Measurements from ENCODE around the gene OGDH.

OGDH gene

DNA sequence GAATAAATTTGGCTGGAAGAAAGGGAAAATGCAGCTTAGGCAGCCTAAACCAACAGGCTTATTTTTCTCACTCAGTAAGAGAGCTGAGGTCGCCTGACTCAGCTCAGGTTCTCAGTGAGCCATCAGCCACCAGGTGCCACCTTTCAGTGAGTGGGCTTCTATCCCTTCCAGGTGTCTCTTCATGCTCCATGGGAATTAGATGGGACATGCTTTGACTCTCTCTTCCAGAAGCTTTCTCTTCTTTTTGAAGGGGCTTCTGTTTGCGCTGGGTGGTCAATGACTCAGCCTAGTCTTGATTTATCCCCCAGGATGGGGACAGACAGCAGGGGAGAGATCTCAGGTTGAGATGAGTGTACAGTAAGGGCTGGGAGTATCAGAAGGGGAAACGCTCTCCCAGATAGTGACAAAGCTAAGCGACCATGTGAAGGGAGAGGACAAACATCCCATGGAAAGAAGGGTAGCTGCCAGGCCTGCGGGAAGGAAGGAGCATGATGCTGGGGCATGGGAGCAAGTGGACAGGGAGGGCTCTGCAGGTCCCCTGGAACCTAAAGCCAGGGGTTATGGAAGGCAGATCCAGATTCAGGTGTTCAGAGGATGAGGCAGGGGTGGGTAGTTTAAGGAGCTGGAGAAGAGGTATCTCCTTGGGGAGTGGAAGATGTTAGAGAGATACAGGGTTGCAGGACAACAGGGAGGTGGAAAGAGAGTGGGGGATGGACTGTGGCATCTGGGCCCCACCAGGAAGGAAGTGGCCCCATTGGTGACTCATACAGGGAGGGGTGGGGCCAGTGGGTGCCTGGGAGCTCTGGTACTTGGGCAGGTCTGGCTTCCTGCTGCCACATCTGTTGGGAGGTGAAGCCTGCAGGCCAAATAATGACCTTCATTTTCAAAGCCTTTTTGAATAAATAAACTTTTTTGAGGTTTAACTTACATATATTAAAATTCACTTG lies 32.5 kb downstream of the OGDH start:
- DNase-seq = peak; percentile 44 to 96 (median 73)

DNA sequence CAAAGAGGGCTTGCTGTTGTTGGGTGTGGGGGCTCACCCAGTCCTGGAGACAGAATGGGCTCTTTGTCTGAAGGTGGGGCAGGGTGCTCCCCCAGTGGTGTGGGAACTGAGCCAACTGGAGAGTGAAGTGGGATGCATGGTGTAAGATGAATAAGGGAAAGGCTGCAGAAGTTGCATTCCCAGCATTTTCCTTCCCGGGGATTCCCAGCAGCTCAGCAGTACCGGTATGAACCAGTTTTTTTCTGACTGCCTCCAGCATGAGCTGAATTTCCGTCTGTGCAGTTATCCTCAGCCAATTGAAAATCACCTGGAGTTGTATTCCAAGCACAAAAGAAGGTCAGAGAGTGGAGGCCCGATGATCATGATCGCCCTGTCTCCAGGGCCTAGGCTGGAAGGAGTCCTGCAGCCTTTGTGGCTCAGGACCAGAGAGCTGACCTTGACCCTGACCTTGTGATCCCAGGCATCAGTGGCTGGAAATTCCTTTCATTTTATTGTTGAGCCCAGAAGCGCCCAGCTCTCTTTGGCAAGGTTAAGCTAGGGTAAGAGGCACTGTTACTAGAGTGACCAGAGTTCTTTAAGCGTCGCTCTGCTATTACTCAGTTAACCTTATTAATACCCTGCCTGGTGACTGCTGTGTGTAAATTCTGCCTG lies 33.4 kb downstream of the OGDH start:
- DNase-seq = no peak

DNA sequence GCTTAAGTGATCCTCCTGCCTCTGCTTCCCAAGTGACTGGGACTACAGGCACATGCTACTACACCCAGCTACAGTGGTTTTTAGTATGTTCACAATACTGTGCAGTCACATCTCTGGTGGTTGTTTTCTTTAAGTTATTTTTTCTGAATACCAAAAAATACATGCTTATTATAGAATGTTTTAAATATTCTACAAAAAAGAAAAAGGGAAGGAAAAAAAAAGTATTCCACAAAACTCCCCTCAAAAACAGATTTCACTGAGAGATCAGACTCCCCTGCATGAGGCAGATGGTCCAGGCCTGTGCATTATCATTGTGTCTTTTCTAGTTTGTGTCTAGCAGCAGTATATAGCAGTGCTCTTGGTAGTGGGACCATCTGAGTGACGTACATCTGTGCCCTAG lies 36.8 kb downstream of the OGDH start:
- DNase-seq = no peak

DNA sequence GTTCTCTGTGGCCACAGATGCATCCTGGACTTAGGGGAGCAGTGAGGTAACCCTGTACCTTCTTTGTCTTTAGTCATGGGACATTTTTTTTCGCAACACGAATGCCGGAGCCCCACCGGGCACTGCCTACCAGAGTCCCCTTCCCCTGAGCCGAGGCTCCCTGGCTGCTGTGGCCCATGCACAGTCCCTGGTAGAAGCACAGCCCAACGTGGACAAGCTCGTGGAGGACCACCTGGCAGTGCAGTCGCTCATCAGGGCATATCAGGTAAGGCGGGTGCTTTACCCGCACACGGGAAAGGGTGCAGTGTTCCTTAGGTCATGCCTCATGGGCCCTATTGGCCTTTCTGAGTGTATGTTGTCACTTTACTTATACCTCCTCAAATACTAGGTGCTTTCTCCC lies 38.8 kb downstream of the OGDH start:
- no peak for DNase-seq

DNA sequence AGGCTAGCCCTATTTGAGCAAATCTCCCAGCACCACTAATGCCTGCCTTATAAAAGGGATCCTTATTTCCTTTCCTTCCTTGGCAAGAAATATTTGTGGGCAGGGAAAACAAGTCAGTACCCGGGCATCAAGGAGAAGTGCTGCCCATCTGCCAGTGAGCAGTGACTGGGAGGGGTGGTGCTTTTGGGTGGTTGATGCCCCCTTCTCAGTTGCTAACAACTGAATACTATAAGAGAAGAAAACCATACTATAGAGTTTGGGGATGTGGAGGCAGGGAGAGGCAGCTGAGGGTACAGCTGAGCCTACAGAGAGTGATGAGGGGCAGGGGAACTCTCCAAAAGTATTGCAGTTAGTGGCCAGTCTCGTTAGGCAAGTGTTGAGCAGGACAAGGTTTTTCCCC lies 39.3 kb downstream of the OGDH start:
- DNase-seq = no peak

DNA sequence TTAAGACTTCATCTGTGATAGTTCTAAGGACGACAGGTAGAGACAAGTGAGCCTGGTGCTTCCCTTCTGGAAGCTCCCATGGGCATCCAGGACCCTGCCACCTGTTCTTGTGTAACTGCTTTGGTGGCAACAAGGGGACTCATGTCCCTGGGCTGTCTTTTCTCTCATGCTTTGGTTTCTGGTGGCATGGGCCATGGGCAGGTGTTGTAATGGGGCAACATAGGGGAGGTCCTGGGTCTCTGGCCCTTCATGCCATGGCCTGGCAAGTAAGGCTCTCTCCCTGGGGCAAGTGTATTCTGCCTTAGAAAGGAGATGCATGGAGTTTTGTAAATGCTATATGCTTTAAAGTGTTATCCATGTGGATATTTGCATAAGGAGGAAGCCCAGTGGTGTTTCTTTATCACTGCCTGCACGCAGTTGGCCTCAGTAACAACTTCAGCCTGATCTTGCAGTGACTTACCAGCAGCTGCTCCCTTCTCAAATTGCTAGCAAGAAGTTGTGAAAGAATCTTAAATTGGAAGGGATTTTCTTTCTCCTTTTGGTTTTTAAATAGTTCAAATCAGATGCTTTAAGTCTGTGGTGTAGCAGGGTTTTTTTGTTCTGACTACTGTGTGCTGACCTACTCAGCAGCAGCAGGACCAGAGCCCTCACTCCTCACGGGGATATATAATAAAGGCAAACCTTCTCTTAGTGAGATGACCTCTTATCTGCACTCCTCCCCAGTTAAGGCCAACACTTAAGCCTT lies 39.9 kb downstream of the OGDH start:
- DNase-seq = no peak

DNA sequence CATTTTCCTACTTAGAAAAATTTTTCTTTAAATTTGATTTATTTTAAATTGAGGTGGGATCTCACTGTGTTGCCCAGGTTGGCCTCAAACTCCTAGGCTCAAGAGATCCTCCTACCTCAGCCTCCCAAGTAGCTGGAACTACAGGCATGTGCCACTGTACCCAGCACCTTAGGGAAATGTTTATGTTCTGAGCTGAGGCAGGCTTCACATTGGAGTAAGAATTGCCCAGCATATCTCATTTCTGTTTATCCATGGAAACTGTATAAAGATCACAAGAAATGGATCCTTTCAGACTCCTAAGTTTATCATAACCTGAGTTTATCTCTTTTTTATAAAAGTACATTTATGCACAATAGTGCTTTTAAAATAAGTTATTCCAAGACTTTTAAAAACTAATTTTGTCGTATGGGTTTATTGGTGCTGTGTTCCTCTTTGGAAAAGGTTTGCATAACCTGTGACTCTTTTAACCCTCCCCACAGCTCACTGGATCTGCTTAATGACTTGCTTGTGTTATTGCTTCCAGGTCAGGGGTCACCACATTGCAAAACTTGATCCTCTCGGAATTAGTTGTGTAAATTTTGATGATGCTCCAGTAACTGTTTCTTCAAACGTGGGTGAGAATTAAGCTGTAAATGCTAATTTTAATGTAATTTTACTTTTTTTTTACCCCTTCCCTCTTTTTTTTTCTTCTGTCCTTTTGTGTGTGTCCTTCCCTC lies 40.7 kb downstream of the OGDH start:
- DNase-seq = no peak

DNA sequence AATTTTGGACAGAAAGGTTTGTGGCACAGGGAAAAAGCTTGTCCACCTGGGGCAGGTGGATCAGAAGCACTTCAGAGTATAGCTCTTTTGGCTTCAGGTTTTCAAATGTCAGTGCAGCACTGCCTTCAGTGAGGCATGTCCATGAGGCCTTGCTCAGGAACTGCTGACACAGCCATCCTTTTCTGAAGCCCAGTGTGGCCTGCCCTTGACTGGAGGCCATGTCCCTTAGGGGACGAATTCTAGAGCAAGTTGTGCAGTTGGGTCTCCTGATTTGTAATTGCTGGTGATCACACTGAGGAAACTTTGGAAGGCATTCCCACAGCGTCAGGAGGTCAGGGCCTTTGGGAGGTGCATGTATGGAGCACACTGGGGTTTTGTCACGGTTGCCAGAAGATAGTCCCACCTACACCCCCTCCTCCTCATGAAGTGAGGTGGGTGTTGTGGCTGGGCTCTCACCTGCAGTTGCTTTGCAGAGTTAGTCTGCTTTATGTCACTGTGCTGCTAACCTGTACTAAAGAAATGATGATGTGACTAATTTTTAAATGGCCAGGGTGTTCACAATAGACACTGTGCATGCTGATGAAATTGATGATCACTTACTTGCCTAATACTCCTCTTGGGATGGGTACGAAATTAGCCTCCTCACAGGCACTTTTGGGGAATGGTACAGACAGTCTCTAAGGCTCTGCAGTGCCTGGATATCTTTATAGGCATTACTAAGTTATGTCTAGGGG lies 41.7 kb downstream of the OGDH start:
- DNase-seq = no peak

DNA sequence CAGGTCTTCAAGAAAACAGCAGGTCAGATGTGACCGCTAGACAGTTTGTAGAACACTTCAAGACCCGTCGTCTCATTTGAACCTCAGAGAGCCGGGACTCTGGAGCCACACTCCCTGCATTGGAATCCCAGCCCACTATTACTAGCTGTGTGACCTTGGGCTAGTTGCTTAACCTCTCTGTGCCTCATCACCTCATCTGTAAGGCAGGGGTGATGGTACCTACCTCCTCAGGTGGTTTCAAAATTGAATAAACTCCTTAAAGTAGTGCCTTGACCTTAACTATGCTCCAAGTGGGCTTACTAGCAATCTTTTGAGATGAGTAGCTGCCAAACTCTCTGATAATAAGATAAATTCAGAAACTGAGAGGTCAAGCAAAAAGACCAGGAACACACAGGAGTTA lies 43.8 kb downstream of the OGDH start:
- no peak for DNase-seq

DNA sequence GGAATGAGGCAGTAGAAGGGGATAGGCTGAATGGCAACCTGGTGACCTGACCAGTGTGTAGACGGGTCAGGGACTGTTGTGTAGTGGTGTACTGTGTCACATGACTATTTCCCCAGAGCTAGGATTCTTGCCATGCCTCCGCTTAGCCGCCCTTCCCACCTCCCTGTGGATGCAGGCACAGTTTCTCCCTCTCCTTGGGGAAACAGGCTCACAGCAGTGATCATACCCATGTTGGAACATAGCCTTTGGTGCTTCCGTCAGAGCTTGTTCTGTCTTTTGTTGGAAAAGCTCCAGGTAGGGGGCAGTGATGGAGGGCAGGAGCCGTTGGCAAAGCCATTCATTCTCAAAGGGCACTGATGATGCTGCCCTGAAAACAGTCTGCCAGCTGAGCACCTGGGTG lies 44.3 kb downstream of the OGDH start:
- DNase-seq = no peak

DNA sequence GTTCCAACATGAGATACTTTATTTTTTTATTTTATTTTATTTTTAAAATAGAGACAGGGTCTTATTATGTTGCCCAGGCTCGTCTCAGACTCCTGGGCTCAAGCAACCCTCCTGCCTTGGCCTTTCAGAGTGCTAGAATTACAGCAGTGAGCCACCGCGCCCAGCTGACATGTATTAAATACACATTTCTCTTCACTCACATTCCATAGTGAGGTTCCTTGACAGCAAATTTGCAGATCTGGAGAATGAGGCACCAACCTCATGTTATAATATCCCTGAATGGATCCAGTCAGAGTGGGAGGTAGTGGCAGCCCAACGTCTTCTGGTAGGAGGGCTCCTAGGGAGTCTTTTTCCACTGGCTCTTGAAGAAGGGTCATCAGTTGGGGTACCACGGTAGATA lies 46.1 kb downstream of the OGDH start:
- no peak for DNase-seq

DNA sequence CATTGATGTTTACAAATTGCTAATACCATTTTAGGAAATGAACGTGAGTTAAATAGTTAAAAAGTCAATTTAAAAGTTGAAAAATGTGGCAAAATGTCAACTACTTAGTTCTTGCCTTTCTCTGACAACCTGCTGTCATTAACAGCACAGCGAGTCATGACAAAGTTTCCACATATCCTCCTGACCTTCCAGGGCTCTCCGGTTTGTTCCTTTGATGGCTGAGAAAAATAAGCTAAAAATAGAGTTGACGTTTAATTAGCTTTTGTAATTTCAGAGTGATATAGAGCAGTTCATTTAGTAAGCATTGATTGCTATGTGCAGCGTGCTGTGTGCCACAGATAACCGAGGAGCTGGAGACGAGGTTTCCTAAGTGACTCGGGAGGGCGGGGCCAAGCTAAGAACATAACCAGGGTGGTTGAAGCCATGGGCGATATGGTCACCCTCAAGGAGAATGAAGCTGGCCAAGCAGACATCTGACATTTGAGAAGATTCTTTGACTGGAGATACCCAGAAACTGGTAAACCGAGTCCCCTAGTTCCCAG lies 47.9 kb downstream of the OGDH start:
- DNase-seq = no peak

DNA sequence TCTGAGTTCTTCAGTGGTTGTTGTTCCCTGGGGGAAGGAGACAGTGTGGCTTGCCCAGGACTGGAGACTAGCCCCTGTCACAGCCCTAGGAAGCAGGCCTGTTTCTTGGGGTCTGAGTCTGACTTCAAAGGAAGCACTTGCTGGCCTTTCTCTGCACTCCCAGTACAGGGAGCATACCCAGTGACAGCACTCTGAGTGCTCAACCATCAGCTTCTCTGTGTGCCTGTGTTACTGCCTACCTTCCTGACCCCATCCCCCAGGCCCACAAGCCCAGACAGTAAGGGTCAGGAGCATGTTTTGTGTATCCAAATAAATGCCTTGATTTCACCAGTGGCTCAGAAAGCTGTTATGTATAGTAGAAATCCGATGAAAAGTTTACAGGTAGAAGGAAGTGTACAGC lies 48.9 kb downstream of the OGDH start:
- DNase-seq = no peak

DNA sequence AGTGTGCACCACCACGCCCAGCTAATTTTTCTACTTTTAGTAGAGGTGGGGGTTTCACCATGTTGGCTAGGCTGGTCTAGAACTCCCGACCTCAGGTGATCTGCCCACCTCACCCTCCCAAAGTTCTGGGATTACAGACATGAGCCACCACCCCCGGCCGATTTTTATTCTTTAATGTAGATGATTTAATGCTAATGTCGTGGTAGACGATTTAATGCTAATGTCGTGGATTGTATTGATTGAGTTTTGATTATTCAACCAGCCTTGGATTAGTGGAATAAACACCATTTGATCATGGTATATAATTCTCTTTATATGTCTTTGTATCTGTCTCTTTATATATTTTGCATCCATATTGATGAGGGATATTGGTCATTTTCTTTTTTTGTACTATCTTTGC lies 52.6 kb downstream of the OGDH start:
- DNase-seq = no peak

DNA sequence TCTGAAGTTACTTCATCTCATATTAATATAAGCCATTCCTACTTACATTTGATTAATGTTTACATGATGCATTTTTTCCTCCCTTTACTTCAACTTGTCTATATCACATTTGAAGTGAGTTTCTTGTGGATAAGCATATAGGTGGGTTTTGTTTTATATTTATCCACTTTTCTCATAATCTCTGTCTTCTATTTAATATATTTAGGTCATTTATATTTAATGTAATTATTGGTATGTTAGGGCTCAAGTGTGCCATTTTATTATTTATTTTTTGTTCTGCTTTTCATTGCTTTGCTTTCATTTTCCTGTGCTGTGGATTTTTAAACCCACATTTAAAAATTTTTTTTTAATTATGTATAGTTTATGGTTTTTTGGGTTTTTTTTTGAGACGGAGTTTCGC lies 54.8 kb downstream of the OGDH start:
- DNase-seq = no peak

DNA sequence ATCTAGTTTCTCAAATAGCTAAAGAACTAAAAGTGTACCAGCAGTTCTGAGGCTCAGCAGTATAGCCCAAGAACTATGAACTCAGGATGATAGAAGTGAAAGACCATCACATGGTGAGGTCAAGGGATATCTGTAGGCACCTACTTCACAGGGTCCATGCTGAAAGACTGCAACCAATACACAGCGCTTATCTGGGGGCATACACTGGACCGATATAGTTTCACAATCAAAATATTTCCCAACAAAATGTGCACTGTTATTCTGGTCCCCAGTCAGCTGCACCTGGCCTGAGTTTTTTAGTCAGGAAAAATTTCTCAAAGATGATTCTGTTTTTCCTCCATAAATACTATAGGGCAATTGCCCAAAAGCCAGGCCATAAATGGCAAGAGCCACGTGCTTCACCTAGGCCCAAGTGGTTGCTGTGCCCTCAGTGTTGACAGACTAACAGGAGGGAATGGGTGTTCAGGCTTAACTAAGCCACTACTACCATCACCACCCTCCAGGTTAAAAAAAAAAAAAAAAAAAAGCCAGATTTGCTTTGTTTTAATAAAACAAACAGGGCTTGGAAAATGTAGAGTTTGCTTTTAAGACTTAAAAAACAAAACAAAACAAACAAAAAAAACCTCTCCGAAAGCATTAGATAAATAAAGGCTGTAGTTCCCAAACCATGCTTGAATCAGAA lies 58.5 kb downstream of the OGDH start:
- DNase-seq = no peak

DNA sequence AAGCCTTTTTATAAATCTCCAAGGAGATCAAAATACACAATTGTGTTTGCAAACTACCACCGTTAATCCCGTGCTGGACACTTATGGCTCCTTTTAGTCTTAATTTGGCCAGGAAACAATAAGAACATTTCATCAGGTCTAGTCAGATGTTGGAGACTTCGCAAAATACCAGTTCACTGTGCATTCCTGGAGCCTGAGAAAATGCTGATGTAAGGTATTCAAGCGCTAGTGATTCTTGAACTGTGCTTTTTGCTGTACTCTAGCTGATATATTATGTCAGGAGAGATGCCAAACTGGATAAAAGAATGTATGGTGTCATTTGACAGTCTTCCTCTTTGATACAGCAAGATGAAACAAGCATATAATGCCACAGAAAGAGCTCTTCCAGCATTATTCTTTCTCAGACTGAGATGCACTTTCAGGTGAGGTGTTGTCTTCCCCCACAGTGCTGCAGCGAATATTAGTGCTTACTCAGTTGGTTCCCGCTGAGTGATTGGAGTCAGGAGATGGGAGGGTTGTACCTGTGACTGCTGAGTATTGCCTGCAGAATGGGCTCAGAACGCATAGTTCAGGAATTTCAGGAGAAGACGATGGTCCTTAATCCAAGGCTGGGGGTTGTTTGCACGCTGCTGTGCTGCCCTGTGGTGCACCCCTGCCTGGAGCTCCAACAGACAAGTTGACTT lies 59.2 kb downstream of the OGDH start:
- DNase-seq = no peak

DNA sequence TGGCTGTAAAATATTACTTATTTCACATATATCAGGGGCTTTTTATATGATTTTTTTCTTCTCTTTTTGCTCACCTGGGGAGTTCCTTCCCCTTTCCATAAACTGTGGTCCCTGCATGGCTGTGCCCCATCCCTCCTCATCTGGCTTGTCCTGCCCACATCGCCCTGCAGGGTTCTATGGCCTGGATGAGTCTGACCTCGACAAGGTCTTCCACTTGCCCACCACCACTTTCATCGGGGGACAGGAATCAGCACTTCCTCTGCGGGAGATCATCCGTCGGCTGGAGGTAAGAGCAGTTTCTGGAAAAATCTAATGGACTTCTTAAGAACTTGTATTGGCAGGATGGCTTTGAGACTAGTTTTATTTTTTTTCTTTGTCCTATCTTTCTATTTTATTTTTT lies 60.1 kb downstream of the OGDH start:
- no peak for DNase-seq

DNA sequence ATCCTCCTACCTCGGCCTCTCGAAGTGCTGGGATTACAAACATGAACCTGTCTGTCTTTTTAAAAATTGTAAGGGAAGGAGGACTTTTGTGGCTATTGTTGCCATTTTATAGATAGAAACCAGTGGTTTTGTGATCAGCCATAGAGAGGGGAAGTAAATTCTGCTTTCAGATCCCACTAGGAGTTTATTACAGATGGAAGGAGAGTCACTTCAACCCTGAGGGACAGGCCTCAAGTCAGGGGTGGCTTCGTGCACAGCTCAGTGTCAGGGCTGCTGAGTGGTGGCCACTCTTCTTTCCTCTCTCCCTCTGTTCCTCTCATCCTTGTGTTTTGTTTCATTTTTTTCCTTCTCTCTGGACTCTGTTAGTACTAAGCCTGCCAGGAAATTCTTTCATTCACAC lies 60.8 kb downstream of the OGDH start:
- DNase-seq = no peak

DNA sequence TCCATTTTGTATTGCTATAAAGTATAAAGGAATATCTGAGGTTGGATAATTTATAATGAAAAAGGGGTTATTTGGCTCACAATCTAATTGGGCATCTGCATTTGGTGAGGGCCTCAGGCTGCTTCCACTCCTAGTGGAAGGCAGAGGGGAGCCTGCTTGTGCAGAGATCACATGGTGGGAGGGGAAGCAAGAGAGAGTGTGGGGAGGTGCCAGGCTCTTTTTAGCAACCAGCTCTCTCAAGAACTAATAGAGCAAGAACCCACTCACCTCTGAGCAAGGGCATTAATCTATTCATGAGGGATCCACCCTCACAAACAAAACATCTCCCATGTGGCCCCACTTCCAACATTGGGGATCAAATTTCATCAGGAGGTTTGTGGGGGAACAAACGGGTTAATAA lies 64.6 kb downstream of the OGDH start:
- DNase-seq = no peak

DNA sequence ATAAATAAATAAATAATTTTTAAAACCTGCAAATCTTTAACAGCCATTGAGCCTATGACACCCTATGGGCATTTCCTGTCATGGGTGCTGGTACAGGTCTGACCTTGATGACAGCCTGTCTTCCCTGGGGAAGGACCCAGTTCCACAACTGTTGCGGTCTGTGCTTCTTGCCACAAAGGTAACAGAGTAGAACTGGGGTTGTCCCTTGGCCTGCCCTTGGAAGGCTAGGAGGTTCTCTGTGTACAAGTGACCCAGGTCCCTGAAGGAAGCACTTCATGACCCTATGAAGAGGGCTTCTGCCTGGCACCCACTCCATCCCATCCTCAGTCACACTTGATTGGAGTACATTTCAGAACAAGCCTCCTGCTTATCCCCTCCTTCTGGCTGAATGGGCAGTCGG lies 66.9 kb downstream of the OGDH start:
- DNase-seq = no peak

Measured in T-helper 2 cell (primary cell).